ENCODE data around the gene MRTFA. TPM values are rescaled to one million over a fixed set of nuclear protein-coding genes. Genes with fewer than 3 reads are reported as not detected.
A peak's percentile ranks its signal among the peaks of the same experiment; 100 is the strongest.

Gene MRTFA
- total RNA-seq, 4 donors from 2014 or later, result 36.3 to 98.2 (median 78.1) TPM

DNA sequence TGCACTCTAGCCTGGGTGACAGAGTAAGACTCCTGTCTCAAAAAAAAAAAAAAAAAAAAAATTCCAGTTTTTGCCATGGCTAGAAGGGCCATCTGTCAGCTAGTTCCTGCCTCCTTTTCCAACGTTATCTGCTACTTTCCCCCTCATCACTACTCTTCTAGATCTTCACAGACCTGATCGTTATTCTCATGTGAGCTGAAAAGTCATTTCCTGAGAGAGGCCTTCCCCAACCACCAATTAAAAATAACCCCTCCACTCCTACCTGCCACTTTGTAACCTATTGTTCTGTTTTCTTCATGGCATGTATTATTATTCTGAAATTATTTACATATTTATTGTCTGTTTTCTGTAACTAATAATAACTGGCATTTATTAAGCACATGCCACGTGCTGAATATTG is 241.9 kb downstream of the MRTFA start:
- no peak for DNase-seq
- Histone ChIP-seq H3K4me3 (no peak overlapping the region), H3K27ac (no peak overlapping the region), H3K36me3 (no peaks in the 10 kb centered on the region), H3K27me3 (no peaks in the 10 kb centered on the region), H3K9me3 (no peaks in the 10 kb centered on the region), H3K4me1 (no peaks in the 10 kb centered on the region)
- no peak for TF ChIP-seq POLR2A (IDR thresholded peaks at IDR 0.05)
- TF ChIP-seq, protein P1, sequence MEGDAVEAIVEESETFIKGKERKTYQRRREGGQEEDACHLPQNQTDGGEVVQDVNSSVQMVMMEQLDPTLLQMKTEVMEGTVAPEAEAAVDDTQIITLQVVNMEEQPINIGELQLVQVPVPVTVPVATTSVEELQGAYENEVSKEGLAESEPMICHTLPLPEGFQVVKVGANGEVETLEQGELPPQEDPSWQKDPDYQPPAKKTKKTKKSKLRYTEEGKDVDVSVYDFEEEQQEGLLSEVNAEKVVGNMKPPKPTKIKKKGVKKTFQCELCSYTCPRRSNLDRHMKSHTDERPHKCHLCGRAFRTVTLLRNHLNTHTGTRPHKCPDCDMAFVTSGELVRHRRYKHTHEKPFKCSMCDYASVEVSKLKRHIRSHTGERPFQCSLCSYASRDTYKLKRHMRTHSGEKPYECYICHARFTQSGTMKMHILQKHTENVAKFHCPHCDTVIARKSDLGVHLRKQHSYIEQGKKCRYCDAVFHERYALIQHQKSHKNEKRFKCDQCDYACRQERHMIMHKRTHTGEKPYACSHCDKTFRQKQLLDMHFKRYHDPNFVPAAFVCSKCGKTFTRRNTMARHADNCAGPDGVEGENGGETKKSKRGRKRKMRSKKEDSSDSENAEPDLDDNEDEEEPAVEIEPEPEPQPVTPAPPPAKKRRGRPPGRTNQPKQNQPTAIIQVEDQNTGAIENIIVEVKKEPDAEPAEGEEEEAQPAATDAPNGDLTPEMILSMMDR (IDR thresholded peaks at IDR 0.05), result no peak

DNA sequence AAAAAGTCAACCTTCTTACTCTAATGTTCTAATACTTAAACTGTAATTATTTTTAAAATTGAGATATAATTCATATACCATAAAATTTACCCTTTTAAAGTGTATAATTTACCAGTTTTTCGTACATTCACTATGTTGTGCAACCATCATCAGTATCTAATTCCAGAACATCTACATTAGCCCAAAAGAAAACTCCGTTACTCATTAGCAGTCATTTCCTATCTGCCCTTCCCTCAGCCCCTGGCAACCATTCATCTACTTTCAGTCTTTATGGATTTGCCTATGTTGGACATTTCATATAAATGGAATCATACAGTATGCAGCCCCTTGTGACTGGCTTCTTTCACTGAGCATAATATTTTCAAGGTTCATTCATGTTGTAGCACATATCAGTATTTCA is 243.9 kb downstream of the MRTFA start:
- DNase-seq, result no peak
- no peaks in the 10 kb centered on the region for H3K9me3 ChIP-seq
- H3K36me3 ChIP-seq, result no peaks in the 10 kb centered on the region
- H3K4me3 ChIP-seq, result no peak overlapping the region
- H3K27me3 ChIP-seq, result no peaks in the 10 kb centered on the region
- H3K27ac ChIP-seq, result no peak overlapping the region
- H3K4me1 ChIP-seq, result no peaks in the 10 kb centered on the region
- TF ChIP-seq, protein P1 (IDR thresholded peaks at IDR 0.05), result no peak
- TF ChIP-seq POLR2A (IDR thresholded peaks at IDR 0.05), result no peak

DNA sequence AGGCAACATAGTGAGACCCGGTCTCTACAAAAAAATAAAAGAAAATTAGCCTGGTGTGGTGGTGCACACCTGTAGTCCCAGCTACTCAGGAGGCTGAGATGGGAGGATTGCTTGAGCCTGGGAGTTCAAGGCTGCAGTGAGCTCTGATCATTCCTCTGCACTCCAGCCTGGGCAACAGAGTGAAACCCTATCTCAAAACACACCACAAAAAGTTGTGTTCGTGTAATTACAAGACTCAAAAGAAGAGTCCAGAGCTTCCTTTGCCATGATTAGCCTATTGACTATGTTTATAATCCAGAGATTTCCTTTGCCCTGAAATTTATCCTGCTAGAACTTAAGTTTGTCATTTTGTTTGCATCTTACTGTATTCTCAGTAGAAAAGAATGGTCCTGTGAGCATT is 245.1 kb downstream of the MRTFA start:
- TF ChIP-seq POLR2A (IDR thresholded peaks at IDR 0.05), result no peak
- TF ChIP-seq, protein P1 (IDR thresholded peaks at IDR 0.05), result no peak
- no peak overlapping the region for H3K4me3 ChIP-seq
- H3K27ac ChIP-seq, result no peak overlapping the region
- H3K27me3 ChIP-seq, result no peaks in the 10 kb centered on the region
- no peak for DNase-seq
- H3K36me3 ChIP-seq, result no peaks in the 10 kb centered on the region
- H3K4me1 ChIP-seq, result no peaks in the 10 kb centered on the region
- H3K9me3 ChIP-seq, result no peaks in the 10 kb centered on the region

DNA sequence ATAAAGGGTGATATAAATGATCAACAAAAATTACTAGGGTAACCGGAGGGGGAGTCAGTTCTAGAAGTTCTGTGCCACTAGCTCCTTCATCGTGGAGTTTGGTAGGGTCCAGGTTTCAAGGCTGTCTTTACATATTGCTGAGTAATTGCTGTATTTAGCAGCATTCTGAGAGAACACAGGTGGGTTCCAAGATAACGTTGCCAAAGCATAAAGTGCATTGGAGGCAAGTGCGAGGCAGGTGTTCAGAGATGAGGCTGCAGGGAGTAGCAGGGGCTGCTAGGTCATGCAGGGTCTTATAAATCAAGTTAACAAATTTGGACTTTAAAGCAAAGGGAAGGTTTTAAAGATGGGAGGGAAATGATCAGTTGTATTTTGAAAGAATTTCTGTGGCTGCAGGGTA is 248.3 kb downstream of the MRTFA start:
- Histone ChIP-seq H3K27me3 (no peaks in the 10 kb centered on the region), H3K4me1 (peaks cover 0 to 6% (median 3%) of the 10 kb centered on the region in 4 donors), H3K36me3 (no peaks in the 10 kb centered on the region), H3K4me3 (no peak overlapping the region), H3K27ac (peak overlapping the region in 2 of 4 donors; percentile 47 to 48), H3K9me3 (no peaks in the 10 kb centered on the region)
- TF ChIP-seq, protein P1 (IDR thresholded peaks at IDR 0.05), result no peak
- no peak for TF ChIP-seq POLR2A (IDR thresholded peaks at IDR 0.05)
- no peak for DNase-seq

DNA sequence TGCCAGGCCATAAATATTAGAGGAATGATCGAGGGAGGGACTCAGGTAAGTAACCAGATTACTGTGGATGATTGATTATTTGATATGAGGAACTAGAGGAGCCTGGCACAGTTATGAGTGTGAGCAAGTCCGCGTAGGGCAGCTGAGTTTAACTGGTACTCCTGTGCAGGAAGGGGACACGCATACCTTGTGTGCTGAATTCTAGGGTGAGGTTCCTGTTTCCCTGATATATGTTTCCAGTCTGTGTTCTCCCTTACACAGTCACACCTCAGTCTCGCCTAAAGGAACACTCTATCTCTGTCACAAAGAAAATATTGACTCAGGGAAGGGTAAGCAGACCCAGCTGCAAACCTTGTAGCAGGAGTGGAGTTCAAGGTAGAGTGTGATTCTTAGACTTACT is 248.8 kb downstream of the MRTFA start:
- Histone ChIP-seq H3K4me1 (peaks cover 0 to 6% (median 3%) of the 10 kb centered on the region in 4 donors), H3K27me3 (no peaks in the 10 kb centered on the region), H3K27ac (peak overlapping the region in 2 of 4 donors; percentile 47 to 48), H3K9me3 (no peaks in the 10 kb centered on the region), H3K36me3 (no peaks in the 10 kb centered on the region), H3K4me3 (no peak overlapping the region)
- TF ChIP-seq, protein P1 (IDR thresholded peaks at IDR 0.05), result no peak
- TF ChIP-seq POLR2A (IDR thresholded peaks at IDR 0.05), result peak in 1 of 2 donors; percentile 14
- peak in 1 of 3 donors; percentile 56 for DNase-seq
